GM12865 (cell line): ENCODE data around the gene HMX3.

ENCODE experiments used
- DNase-seq: peaks from one replicate; pipeline ENCODE4 v3.0.0; 2010; ENCODE audit warnings: low read depth
- H3K4me3 ChIP-seq: 2 replicates; pipeline ENCODE4 v1.5.1; 2011; ENCODE audit warnings: mild to moderate bottlenecking, low read depth, low read length, control low read depth
- CTCF ChIP-seq: IDR thresholded peaks from 2 replicates; pipeline ENCODE4 v1.5.1; 2011; ENCODE audit warnings: low read length, control low read depth, low read depth, inconsistent platforms; ENCODE audit not compliant: insufficient read depth; ENCODE audit errors: missing control alignments

HMX3 gene

GRCh38 chr10:123140164-123140982 is 4.6 kb downstream of the HMX3 start:
- no peak for DNase-seq
- peak; percentile 4 for TF ChIP-seq CTCF
- peak overlapping the region; percentile 73 for H3K4me3 ChIP-seq

GRCh38 chr10:123140983-123141390 is 5.2 kb downstream of the HMX3 start:
- DNase-seq: no peak
- no peak for TF ChIP-seq CTCF
- H3K4me3 ChIP-seq: no peak overlapping the region

GRCh38 chr10:123141791-123142700 is 6.3 kb downstream of the HMX3 start:
- DNase-seq: no peak
- no peak overlapping the region for H3K4me3 ChIP-seq
- TF ChIP-seq CTCF: no peak

- no peak for DNase-seq
- TF ChIP-seq CTCF: no peak
- H3K4me3 ChIP-seq: no peak overlapping the region
These were observed 7.0 kb downstream of the HMX3 start for GRCh38 chr10:123142701-123143161.

GRCh38 chr10:123143162-123143824 is 7.5 kb downstream of the HMX3 start:
- H3K4me3 ChIP-seq: no peak overlapping the region
- no peak for DNase-seq
- no peak for TF ChIP-seq CTCF

- TF ChIP-seq CTCF: no peak
- no peak overlapping the region for H3K4me3 ChIP-seq
These were observed 8.0 kb downstream of the HMX3 start for GRCh38 chr10:123143825-123144168.

More at GRCh38 chr10:123143825-123144168, 8.0 kb downstream of the HMX3 start:
- DNase-seq: no peak
